Activated CD4-positive, alpha-beta T cell treated with anti-CD3 and anti-CD28 coated beads, Interleukin-2, amount 50 U/mL, for 48 hours (primary cell): ENCODE data around the gene NPPC.
"Not testable (repeated sequence)": the region's sequence is repeated elsewhere in the genome, so short reads cannot be mapped to it uniquely, and the experiment has no call there.

Source experiments
- DNase-seq, 2 experiments: peaks; one replicate each; pipeline ENCODE4 v3.0.0-alpha.2; 2020

NPPC gene

DNA sequence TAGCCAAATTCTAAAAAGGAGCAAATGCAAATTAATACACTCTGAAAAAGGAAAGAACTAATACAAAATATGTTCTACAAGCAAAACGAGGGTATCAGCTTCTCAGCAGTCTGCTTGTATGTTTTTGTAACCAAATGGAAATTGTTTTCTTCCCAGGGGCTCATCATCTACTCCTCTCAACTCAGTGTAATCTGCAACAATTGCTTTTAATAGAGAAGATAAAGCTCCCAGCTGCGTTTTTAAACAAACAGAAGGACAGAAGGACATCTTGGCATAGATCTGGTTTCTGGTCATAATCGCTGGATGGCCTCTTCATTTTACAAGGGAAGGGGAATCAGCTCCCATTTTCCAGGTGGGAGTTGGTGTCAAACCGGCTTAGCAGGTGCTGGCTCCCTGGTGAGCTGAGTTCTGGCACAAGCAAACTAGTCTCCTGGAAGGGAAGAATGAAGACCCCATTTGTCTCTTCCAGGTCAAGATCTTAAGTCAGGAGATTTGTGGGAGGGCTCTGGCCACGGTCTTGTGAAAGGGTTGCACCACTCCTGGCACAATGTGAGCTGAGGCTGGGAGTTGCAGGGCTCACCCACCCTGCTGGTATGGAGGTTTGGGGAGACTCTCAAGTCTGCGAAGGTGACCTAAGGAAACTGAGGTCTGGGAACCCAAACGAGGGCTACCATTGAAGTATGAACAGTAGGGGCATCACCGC, 41.6 kb downstream of the NPPC start:
- DNase-seq, result no peak

DNA sequence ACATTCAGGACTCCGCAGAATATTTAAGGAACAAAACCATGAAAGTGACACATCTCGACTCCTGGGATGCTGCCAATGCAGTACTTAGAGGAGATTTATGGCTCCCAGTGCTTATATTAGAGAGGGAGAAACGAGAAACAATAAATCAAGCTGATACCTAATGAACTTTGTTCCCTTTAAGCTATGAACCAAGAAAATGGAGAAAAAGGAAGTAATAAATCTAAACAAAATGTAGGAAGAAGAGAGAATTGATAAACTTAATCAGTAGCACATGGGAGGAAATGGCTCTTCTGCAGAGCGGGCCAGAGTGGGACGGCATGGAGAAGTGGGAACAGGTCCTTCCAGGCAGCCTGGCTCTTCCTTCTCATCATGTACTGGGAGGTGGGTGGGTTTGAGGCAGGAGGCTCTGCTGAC, 42.7 kb downstream of the NPPC start:
- no peak for DNase-seq

GRCh38 chr2:231882646-231883045, 43.5 kb downstream of the NPPC start:
- DNase-seq, result no peak

- DNase-seq, result not testable (repeated sequence)
These were observed 45.8 kb downstream of the NPPC start for GRCh38 chr2:231880371-231880770.

- no peak for DNase-seq
These were observed 47.0 kb downstream of the NPPC start for GRCh38 chr2:231879216-231879615.

DNA sequence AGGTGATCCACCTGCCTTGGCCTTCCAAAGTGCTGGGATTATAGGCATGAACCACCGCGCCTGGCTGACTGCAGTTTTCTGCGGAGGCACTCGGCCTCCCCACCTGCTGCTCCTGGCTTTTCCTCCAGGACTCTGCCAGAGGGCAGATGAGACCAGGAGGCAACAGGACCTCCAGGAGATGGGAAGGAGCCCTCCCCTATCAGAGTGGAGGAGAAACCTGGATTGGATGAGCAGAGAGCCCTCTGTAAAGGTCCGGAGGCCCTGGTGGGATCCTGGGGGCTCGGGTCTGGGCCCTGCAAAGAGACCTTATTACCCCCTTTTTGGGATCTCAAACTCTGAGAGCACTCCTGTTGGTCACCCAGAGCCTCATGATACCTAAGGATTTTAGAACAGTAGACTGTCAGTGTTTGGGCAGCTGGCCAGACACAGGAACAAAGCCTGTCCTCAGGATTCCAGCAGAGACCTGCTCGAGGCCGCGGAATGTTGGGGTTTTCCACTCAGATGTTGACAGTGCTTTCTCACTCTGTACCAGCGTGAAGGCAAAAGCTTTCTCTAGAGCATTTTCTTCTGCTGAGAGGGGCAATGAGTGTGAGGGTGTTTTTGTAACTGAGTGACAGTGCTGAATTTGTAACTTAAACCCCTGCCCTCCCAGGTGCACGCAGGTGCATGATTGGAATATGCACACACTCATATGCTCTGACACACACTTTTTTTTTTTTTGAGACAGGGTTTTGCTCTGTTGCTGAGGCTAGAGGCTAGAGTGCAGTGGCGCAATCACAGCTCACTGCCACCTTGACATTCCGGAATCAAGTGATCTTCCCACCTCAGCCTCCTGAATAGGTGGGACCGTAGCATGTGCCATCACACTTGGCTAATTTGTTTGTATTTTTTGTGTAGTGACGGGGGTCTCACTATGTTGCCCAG, 48.4 kb downstream of the NPPC start:
- no peak for DNase-seq

GRCh38 chr2:231874944-231875343, 51.3 kb downstream of the NPPC start:
- no peak for DNase-seq
